A549 treated with RU486 at 1 μM for 4 hours (cell line): ENCODE results near the gene ATXN7L1. TPM values are rescaled to one million over a fixed set of nuclear protein-coding genes. Genes with fewer than 3 reads are reported as not detected.

Experiments
- total RNA-seq: library from RNA; stranded (reverse); fragments of 200-300 nt; extraction: Qiagen RNA extraction; gene quantifications from 5 replicates; pipeline ENCODE4 v1.2.3, GENCODE V29; 2022; ENCODE audit warnings: low read depth

The ATXN7L1 gene, protein sequence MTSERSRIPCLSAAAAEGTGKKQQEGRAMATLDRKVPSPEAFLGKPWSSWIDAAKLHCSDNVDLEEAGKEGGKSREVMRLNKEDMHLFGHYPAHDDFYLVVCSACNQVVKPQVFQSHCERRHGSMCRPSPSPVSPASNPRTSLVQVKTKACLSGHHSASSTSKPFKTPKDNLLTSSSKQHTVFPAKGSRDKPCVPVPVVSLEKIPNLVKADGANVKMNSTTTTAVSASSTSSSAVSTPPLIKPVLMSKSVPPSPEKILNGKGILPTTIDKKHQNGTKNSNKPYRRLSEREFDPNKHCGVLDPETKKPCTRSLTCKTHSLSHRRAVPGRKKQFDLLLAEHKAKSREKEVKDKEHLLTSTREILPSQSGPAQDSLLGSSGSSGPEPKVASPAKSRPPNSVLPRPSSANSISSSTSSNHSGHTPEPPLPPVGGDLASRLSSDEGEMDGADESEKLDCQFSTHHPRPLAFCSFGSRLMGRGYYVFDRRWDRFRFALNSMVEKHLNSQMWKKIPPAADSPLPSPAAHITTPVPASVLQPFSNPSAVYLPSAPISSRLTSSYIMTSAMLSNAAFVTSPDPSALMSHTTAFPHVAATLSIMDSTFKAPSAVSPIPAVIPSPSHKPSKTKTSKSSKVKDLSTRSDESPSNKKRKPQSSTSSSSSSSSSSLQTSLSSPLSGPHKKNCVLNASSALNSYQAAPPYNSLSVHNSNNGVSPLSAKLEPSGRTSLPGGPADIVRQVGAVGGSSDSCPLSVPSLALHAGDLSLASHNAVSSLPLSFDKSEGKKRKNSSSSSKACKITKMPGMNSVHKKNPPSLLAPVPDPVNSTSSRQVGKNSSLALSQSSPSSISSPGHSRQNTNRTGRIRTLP
- total RNA-seq, result 5.2 to 6.3 TPM (median 5.4 TPM) in 5 replicates

DNA sequence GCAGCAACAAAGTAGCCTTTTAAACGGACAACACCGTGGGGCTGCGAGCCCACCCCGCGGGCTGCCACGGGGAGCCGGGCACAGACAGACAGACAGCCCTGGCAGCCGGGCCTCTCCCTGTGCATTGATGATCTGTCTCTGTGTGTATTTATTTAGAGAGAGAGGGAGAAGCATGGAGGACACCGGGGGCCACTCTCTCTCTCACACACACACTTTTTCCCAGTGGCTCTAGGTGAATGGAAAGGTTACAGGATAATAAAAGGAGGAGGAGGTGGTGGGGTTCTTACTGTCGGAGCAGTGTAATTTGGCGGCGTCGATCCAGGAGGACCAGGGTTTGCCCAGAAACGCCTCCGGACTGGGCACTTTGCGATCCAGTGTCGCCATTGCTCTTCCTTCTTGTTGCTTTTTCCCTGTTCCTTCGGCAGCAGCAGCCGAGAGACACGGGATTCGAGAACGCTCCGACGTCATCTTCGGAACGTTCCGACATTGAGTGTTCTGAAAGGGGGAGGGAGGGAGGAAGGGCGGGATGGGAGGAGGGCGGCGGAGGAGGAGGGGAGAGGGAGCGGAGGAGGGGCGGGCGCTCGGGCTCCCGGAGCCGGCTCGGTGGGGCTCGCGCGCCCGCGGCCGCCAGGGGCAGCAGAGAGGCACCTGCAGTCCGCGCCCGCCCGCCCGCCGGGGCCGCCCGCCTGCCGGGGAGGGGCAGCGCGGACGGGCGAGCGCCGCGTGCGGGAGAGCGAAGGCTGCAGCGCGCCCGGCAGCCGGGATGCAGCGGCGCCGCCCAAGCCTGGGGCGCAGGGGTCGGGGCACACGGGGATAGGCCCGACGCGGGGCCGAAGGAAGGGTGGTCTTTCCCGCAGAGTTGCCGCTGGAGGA, at the start of gene ATXN7L1:
Gene ATXN7L1 (minus strand): TSS at position 509 of the 873 bp plus-strand sequence. CDS start 41 bp downstream, at position 468.

DNA sequence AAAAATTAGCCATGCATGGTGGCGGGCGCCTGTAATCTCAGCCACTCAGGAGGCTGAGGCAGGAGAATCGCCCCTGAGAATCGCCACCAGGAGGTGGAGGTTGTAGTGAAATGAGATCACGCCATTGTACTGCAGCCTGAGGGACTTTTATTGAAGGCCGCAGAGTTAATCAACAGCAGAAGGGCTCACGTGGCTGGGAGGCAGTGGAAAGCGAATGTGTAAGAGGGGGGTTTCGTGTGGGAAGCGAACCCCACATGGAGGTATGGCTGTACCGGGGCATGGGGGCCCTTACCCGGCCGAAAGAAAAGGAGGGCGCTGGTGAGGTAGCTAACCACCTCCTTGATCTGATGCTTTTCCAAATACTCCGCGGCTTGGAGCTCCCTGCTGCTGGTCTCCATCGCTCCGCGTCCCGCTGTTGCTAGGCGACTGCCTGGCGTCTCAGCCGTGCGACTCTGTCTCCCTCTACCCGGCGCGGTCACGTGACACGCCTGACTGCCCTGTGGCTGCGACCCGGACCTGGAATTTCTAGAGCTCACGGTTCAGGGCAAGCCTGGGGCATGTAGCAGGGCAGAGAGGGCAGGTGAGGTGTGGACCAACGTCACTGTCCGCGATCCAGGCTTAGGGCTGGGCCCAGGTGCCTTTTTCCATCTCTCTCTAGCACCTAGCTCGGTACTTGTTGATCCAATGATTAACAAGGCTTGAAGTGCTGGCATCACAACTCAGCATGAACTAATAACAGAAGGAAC, 295.2 kb downstream of the ATXN7L1 start, which contains the start of gene EFCAB10:
Gene EFCAB10 (minus strand): TSS at position 428 of the 746 bp plus-strand sequence. CDS start 30 bp downstream, at position 398.

Other genes with a start within 250 kb of the ATXN7L1 start
- gene CDHR3, start 86.7 kb upstream of the ATXN7L1 start, total RNA-seq, result 3.8 to 5.6 TPM (median 5.1 TPM) in 5 replicates
- 68.4 to 100 TPM (median 94.6 TPM) in 5 replicates for gene SYPL1, start 235.7 kb upstream of the ATXN7L1 start, total RNA-seq